Ascending aorta (tissue), 2 donors: ENCODE data around the gene BRAF. TPM values are rescaled to one million over a fixed set of nuclear protein-coding genes. Genes with fewer than 3 reads are reported as not detected.
"Not testable (repeated sequence)": the region's sequence is repeated elsewhere in the genome, so short reads cannot be mapped to it uniquely, and the experiment has no call there.

Experiments
- DNase-seq, 2 donors: peaks; one replicate each; pipeline ENCODE4 v3.0.0-alpha.2; 2019; ENCODE audit warnings: low spot score in 2 of 2
- H3K27ac ChIP-seq, 2 donors: fragments of 200-600 bp; sonication (generic); one replicate each; pipeline ENCODE4 v1.5.1; 2016 to 2017; ENCODE audit warnings: mild to moderate bottlenecking in 1 of 2
- H3K27me3 ChIP-seq: fragments of 200-600 bp; sonication (generic); one replicate; pipeline ENCODE4 v1.5.1; 2017
- H3K36me3 ChIP-seq, 2 donors: fragments of 200-600 bp; sonication (generic); one replicate each; pipeline ENCODE4 v1.5.1; 2016
- H3K4me1 ChIP-seq, 2 donors: fragments of 200-600 bp; sonication (generic); one replicate each; pipeline ENCODE4 v1.5.1; 2016 to 2017; ENCODE audit warnings: mild to moderate bottlenecking in 1 of 2
- H3K4me3 ChIP-seq, 2 donors: fragments of 200-600 bp; sonication (generic); one replicate each; pipeline ENCODE4 v1.5.1; 2016 to 2017; ENCODE audit warnings: mild to moderate bottlenecking in 1 of 2
- H3K9me3 ChIP-seq, 2 donors: fragments of 200-600 bp; sonication (generic); one replicate each; pipeline ENCODE4 v1.5.1; 2016
- CTCF ChIP-seq, 3 experiments: fragments of 200-600 bp in 2 of 3; fragments of 450-650 bp in 1 of 3; sonication (generic) in 2 of 3; IDR thresholded peaks; one replicate each; pipeline ENCODE4 v1.5.1; 2016 to 2019; ENCODE audit warnings: antibody characterized with exemption in 3 of 3, mild to moderate bottlenecking in 1 of 3, moderate library complexity in 1 of 3
- intact Hi-C: fragments of 100-400 bp; cut with DNase I; formaldehyde crosslinking; loops from one replicate; pipeline ENCODE4 v1.15.1; 2023
- total RNA-seq: library from RNA; depleted of rRNA; stranded (reverse); fragments of >200 nt; gene quantifications from one replicate; pipeline ENCODE4 v1.1.0, GENCODE V29; 2016

The BRAF gene
- total RNA-seq, 1 donor from 2014 or later: 14.2 TPM

GRCh38 chr7:140961117-140961516, 36.4 kb upstream of the BRAF start:
- Histone ChIP-seq H3K4me3 (no peak overlapping the region), H3K27me3 (no peaks in the 10 kb centered on the region), H3K9me3 (no peaks in the 10 kb centered on the region), H3K36me3 (no peaks in the 10 kb centered on the region), H3K4me1 (no peaks in the 10 kb centered on the region), H3K27ac (no peak overlapping the region)
- no peak for TF ChIP-seq CTCF (IDR thresholded peaks at IDR 0.05)
- intact Hi-C loops: no loop called here
- no peak for DNase-seq

- H3K27ac ChIP-seq, H3K36me3 ChIP-seq, intact Hi-C loops, H3K4me1 ChIP-seq, H3K27me3 ChIP-seq, H3K9me3 ChIP-seq, H3K4me3 ChIP-seq, DNase-seq: not testable (repeated sequence)
Observed at GRCh38 chr7:140956997-140957396, 32.3 kb upstream of the BRAF start.

- Histone ChIP-seq H3K9me3 (no peaks in the 10 kb centered on the region), H3K4me3 (no peak overlapping the region), H3K27ac (no peak overlapping the region), H3K27me3 (no peaks in the 10 kb centered on the region), H3K36me3 (no peaks in the 10 kb centered on the region), H3K4me1 (no peaks in the 10 kb centered on the region)
- no peak for TF ChIP-seq CTCF (IDR thresholded peaks at IDR 0.05)
- intact Hi-C loops: no loop called here
- DNase-seq: no peak
Observed at GRCh38 chr7:140945940-140946339, 21.2 kb upstream of the BRAF start.

- intact Hi-C loops, H3K27ac ChIP-seq, H3K9me3 ChIP-seq, DNase-seq, H3K36me3 ChIP-seq, H3K4me3 ChIP-seq, H3K27me3 ChIP-seq, H3K4me1 ChIP-seq: not testable (repeated sequence)
Observed at GRCh38 chr7:140942242-140942641, 17.5 kb upstream of the BRAF start.

GRCh38 chr7:140940898-140941297, 16.2 kb upstream of the BRAF start:
- Histone ChIP-seq H3K9me3 (no peaks in the 10 kb centered on the region), H3K27ac (no peak overlapping the region), H3K4me1 (no peaks in the 10 kb centered on the region), H3K27me3 (no peaks in the 10 kb centered on the region), H3K4me3 (no peak overlapping the region), H3K36me3 (no peaks in the 10 kb centered on the region)
- no peak for TF ChIP-seq CTCF (IDR thresholded peaks at IDR 0.05)
- no peak for DNase-seq
- intact Hi-C loops: no loop called here

GRCh38 chr7:140937702-140938264, 13.1 kb upstream of the BRAF start:
- no peaks in the 10 kb centered on the region for H3K27me3 ChIP-seq
- intact Hi-C loops: no loop called here
- H3K36me3 ChIP-seq: no peaks in the 10 kb centered on the region
- no peaks in the 10 kb centered on the region for H3K4me1 ChIP-seq
- DNase-seq: no peak
- H3K27ac ChIP-seq: no peak overlapping the region
- no peaks in the 10 kb centered on the region for H3K9me3 ChIP-seq
- no peak overlapping the region for H3K4me3 ChIP-seq
- no peak for TF ChIP-seq CTCF (IDR thresholded peaks at IDR 0.05)
